NK-92 (cell line): ENCODE results near the gene ZSCAN20.

Experiments used
- DNase-seq: peaks from one replicate; lab custom pipeline; 2025; ENCODE audit not compliant: unreplicated experiment; lab: John Stamatoyannopoulos, UW

The ZSCAN20 gene

DNA sequence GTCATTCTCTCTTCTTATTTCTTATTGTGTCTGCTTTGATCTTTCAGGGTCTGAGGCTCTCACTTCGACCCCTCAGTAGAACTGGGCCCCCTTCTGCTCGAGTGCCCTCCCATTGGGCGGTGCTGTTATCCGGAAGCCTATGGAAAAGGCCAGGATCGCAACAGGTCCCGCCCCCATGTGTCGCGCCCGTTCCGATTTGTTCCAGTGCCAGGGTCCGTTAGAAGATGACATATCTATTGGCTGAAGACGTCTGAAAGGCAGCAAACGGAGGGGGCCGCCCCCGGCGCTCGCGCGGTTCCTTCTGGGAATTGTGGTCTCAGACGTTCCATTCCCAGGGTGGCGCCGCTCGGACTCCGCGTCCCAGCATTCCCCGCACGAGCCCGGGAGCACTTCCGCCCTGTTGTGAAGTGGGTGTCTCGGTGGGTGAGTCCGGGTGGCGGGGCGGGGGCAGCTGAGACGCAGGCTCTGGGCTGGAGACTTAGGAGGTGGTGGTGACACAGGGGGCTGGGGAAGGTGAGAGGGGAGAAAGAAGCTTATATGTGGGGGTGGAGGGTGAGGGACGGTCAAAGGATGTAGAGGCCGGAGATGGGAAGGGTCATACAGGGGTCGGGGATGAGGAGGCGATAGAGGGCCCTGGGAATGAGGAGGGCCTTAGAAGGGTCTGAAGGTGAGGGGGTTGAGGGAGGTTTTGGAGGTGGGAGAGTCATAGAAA lies at the start of gene ZSCAN20:
TSS of gene ZSCAN20 (plus strand) at position 377 of the 712 bp plus-strand sequence. CDS start 6,644 bp downstream, outside the sequence.
- DNase-seq: peak; percentile 9

GRCh38 chr1:33424205-33424604 lies 48.2 kb upstream of the ZSCAN20 start:
- no peak for DNase-seq

GRCh38 chr1:33424610-33425009 lies 47.8 kb upstream of the ZSCAN20 start:
- DNase-seq: no peak

DNA sequence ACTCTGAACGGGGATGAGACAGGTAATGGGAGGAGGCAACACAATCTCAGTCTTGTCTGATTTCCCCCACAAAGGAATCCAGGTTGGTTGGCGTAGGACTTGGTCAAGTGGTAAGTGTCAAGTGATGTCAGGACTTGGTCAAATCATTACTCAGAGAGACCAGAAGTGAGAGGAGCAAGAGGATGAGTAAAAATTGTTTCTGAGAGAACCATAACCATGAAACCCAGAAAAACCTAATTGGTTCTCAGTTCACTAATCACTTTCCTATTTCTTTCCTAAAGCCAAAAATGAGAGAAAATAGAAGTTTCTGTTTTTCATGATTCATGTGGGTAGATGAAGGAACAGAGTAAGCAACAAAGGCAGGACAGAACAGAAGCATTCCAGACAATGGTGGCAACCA lies 46.5 kb upstream of the ZSCAN20 start:
- no peak for DNase-seq

DNA sequence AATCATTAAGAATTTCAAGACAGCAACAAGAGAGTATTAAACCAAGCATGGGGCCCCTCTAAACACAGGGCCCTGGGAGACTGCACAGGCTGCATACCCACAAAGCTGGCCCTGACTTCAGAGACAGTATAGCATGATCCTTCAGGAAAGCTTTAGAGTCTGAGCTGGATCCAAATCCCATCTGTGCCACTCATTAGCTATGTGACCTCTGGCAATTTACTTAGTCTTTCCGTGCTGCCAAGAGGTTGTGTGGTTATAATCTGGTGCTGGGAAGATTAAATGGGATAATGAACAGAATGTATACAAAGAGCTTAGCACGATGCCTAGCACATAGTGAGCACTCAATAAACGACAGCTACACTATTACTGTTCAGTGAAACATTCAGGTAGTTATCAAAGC lies 45.5 kb upstream of the ZSCAN20 start:
- DNase-seq: no peak

DNA sequence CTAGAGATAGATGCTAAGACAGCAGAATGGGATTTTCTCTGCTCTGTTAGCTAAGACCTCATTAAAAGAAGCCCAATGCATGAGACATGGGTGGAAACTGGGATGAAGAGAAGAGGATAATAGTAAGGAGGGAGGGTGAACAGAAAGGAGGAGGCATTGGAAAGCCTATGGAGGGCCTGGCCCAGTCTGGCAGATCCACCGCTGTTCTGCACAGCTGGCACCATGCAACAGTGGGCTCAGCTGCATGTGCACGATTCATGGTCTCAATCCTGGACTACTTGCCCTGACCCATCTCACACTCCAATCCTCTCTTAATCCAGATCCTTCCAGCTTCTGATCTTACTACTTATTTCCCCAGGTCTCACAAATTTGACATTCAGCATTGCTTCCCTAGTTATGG lies 43.8 kb upstream of the ZSCAN20 start:
- DNase-seq: no peak

- no peak for DNase-seq
Observed at GRCh38 chr1:33429332-33429731, 43.1 kb upstream of the ZSCAN20 start.

DNA sequence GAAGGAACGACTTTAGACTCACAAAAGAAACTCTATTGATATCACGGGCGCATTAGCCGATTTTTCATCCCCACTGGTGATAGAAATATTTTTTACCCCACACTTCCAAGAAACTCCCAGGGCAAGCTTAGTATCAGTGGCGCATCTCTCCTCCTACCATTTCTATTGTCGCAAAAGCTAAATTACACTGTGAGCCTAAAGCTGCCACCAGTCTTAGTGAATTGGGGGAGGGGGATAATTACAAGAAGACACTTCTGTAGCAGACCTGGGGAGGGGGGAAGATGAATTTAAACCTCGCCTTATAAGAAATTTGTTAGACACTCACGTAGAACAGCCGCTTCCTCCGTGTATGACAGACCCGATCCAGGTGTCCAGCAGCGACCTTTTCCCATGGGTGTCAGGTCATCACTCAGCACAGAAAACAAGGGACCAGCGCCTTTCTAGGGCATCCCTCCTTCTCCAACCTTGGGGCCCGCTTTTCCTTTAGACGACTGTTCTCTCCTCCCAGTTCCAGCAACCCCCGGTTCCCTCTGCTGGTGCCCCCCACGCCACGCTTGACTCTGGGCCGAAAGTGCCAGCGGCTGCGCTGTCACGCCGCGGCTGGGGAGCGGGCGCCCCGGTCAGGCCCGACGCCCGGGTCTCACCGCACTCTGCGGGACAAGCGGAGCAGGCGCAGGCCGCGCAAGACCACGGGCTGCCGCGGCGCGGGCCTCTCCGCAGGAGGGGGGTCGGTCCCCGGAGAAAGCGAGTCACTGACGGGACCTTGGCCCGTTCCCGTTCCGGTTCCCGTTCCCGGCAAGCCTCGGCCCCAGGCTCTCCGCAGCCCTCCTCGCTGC lies 42.4 kb upstream of the ZSCAN20 start:
- no peak for DNase-seq

DNA sequence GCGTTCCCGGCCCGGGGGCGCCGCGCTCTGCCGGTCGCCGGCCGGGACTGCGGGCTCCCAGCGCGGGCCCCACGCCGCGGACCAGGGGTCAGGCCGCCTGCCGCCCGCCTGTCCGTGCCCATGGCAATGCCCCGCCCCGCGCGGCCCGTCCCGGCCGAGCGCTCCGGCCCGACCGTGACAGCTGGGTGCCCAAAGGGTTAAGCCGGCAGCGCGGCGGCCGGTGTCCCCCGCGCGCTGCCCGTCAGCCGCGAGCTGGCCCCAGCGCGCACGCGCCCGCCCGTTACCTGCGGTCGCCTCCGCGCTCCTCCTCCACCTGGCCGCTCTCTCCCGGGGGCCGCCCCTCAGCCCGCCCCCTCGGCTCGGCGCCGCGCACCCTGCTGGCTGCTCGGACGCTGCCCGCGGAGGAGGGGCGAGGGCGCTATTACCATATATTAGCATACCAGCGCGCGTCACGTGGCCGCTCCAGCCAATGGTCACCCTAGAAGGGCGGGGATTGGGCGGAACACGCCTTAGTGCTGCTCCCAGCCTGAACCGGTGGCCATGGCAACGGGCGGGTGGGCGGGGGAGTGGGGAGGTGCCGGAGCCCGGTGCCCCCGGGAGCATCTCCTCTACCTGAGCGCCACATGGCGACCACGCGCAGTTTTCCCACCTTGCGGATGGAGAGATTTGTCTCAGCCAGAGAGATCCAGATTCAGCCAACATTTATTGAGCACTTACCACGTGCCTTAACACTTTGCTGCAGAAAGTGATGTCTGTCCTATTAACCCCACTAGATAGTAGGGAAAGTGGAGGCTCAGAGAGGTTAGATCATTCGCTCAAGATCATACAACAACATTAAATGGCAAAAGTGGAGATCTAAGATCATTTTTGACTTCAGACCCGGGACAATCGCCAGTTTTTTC lies 41.5 kb upstream of the ZSCAN20 start, which contains the start of gene PHC2:
TSS of gene PHC2 (minus strand) at position 404 of the 902 bp plus-strand sequence. CDS start 55,556 bp downstream, outside the sequence.
- DNase-seq: peak; percentile 34

DNA sequence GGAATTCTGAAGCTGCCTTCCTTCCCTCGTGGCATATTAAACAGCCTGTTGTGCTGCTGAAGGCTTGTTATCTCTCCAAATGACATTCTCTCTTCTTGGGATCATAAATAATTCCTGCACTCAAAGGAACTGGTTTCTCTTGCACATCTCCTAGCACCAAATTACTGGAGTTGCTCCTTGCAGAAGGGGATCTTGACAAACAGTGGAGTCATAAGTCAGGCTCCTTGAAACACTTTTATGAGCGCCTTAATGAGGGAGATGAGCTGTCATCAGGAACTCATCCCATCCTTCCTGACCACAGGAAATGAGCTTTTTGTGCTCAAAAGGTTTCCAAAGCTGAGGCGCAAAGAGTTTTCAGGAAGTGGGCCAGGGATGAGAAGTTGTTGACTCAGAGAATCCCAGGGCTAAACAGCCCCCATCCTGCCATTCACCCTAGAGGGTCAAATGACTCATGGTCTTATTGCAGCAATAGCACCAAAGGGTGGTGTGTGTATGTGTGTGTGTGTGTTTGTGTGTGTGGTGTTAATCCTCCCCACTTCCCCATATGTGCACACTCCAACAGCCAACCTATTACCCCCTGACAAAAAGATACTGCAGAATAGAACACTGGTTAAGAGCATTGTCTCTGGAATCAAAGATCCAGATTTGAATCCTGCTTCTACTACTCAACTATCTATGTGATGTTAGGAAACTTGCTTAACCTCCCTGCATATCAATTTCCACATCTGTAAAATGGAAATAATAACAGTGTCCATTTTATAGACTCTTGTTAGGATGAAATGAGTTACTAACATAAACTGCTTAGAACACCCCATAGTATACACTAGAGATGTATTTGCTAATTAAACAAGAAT lies 38.7 kb upstream of the ZSCAN20 start:
- DNase-seq: no peak

- DNase-seq: no peak
Observed at GRCh38 chr1:33434363-33434750, 38.1 kb upstream of the ZSCAN20 start.

- DNase-seq: no peak
Observed at GRCh38 chr1:33435096-33435820, 37.2 kb upstream of the ZSCAN20 start.

DNA sequence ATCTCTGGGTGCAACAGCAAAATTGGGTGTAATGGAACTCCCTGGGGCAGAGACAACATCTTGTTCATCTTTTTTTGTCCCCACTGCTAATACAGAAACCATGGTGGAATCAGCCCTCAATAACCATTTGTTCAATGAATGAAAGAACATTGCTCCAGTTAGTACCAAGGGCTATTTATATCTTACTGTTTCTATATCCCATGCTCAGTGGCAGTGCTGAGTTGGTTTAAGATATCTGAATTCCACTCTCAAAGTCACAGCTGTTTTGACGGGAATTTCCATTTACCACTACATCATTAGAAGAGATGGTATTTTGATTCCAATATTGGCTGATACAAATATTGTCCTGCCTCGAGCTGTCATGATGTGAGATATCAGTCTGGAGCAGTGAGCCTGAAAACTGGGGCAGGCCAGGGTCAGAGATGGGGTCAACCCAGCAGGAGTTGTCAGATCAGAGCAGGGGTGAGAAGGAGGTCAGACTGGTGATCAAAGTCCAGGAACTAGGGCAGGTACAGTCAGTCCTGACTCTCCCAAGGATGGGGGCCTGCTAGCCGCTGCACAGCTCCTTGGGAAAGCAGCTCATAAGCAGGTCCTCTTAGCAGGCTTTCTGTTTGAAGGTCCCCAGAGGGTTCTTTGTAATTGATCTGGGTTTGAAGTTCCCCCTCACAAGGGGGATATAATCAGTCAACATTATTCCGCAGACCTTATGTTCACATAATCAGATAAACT lies 35.7 kb upstream of the ZSCAN20 start:
- DNase-seq: no peak

GRCh38 chr1:33438364-33439160 lies 33.9 kb upstream of the ZSCAN20 start:
- no peak for DNase-seq

DNA sequence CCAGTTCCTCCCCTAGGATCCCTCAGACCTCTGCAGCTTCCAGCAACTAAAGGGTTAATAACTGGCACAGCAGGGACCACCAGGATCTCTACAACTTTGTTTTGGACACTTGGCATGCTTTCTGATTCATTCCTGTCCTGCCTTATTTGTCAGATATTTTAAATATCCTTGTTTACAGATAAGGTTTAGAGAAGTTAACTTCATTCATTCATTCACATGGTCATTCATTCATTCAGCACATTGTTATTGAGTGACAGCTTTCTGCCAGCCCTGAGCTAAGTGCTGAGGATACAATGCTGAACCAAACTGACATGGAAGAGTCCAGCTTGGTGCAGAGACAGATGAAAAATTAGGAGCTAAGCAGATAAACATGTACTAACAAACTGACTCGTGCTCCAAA lies 32.8 kb upstream of the ZSCAN20 start:
- no peak for DNase-seq

GRCh38 chr1:33441088-33441745 lies 31.2 kb upstream of the ZSCAN20 start:
- no peak for DNase-seq

DNA sequence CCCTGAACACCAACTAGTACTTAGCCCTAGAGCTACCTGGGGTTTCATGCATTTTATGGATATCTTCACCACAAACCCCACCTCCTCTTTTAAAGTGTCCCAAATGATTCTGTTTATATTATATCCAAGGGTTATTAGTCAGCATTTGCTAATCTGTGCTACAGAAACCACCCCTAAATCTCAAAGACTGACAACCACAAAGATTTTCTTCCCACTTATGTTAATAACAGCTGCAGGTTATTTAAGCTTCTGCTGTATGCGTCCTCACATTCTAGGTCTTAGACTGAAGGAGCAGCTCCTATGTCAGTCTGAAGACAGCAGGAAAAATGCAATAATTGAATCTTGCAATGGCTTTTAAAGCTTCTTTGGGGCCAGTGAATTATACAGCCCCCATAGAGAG lies 30.3 kb upstream of the ZSCAN20 start:
- DNase-seq: no peak
